HCT116 (cell line): ENCODE data around the gene MTURN. TPM values are rescaled to one million over a fixed set of nuclear protein-coding genes. Genes with fewer than 3 reads are reported as not detected.

Experiments
- ATAC-seq: fragments of 200-7000 bp; cut with Tn5 transposase; 2 replicates; pipeline ENCODE4 v1.9.1; 2020; ENCODE audit warnings: mild to moderate bottlenecking, moderate library complexity
- BruUV-seq: library from RNA; stranded (reverse); fragments of 400-500 nt; replicated peaks from 2 replicates; lab custom pipeline; 2021; lab: Mats Ljungman, UMichigan
- CTCF ChIA-PET: fragments of 300-600 bp; sonication (Branson Sonifier 250); formaldehyde crosslinking; loops from one replicate; lab custom pipeline; 2021; ENCODE audit warnings: antibody characterized with exemption; lab: Charles Lee
- POLR2A ChIA-PET: fragments of 300-600, 350-600 bp; sonication (Branson Sonifier 250); formaldehyde crosslinking; loops from one replicate; lab custom pipeline; 2021; ENCODE audit warnings: antibody characterized with exemption; lab: Charles Lee
- RAD21 ChIA-PET, 2 experiments: fragments of 300-600 bp; sonication (Branson Sonifier 250); formaldehyde crosslinking; loops; one replicate each; lab custom pipeline; 2023; ENCODE audit warnings: low total read pairs in 2 of 2; ENCODE audit not compliant: uncharacterized antibody in 2 of 2, unreplicated experiment in 2 of 2, low non-redundant PET in 1 of 2; lab: Charles Lee
- DNase-seq: peaks from one replicate; pipeline ENCODE4 v3.0.0-alpha.2; 2010; ENCODE audit warnings: low read depth, low spot score
- H2AFZ ChIP-seq: fragments of 200-600 bp; shearing (Covaris generic), sonication (generic); 2 replicates; pipeline ENCODE4 v1.6.1; 2017; ENCODE audit warnings: low read depth, mixed run types, mixed read lengths, antibody characterized with exemption, low read length; ENCODE audit not compliant: poor library complexity, severe bottlenecking
- H3K27ac ChIP-seq: 2 replicates; pipeline ENCODE4 v1.5.1; 2012; ENCODE audit warnings: low read depth, low read length
- H3K27me3 ChIP-seq: fragments of 200-600 bp; sonication (generic); 2 replicates; pipeline ENCODE4 v1.6.1; 2016; ENCODE audit warnings: mixed run types, low read length, mixed read lengths; ENCODE audit not compliant: insufficient read depth
- H3K36me3 ChIP-seq, 2 experiments: fragments of 200-500 bp in 1 of 2; fragments of 200-600 bp in 1 of 2; sonication (Bioruptor generic) in 1 of 2; sonication (generic) in 1 of 2; 2 replicates each; pipeline versions ENCODE4 v1.5.1 to v1.6.1; 2014 to 2016; ENCODE audit warnings: low read length in 2 of 2, inconsistent platforms in 1 of 2, mixed read lengths in 1 of 2, mixed run types in 1 of 2; ENCODE audit not compliant: insufficient read depth in 2 of 2, control insufficient read depth in 1 of 2
- H3K4me1 ChIP-seq, 2 experiments: fragments of 200-600 bp in 1 of 2; sonication (generic) in 1 of 2; 2 replicates each; pipeline versions ENCODE4 v1.5.1 to v1.6.1; 2012 to 2017; ENCODE audit warnings: low read length in 2 of 2, inconsistent platforms in 1 of 2, mild to moderate bottlenecking in 1 of 2, mixed read lengths in 1 of 2, mixed run types in 1 of 2, moderate library complexity in 1 of 2; ENCODE audit not compliant: insufficient read depth in 2 of 2, control insufficient read depth in 1 of 2
- H3K4me2 ChIP-seq: fragments of 200-600 bp; sonication (generic); 2 replicates; pipeline ENCODE4 v1.6.1; 2017; ENCODE audit warnings: mixed run types, low read length, mixed read lengths
- H3K4me3 ChIP-seq, 2 experiments: fragments of 200-600 bp in 1 of 2; sonication (generic) in 1 of 2; replicated peaks in 1 of 2; 2 replicates each; pipeline ENCODE4 v1.5.1; 2011 to 2016; ENCODE audit warnings: low read length in 2 of 2, control low read depth in 1 of 2, low read depth in 1 of 2, mild to moderate bottlenecking in 1 of 2, mixed read lengths in 1 of 2, mixed run types in 1 of 2
- H3K79me2 ChIP-seq: fragments of 200-600 bp; sonication (generic); 2 replicates; pipeline ENCODE4 v1.6.1; 2017; ENCODE audit warnings: mild to moderate bottlenecking, mixed run types, low read length, moderate library complexity, mixed read lengths; ENCODE audit not compliant: insufficient read depth
- H3K9ac ChIP-seq: fragments of 200-600 bp; sonication (generic); 2 replicates; pipeline ENCODE4 v1.6.1; 2016; ENCODE audit warnings: low read length, mixed read lengths
- H3K9me2 ChIP-seq: fragments of 200-600 bp; sonication (generic), shearing (Covaris generic); 2 replicates; pipeline ENCODE4 v1.6.1; 2017; ENCODE audit warnings: mixed run types, mild to moderate bottlenecking, moderate library complexity; ENCODE audit not compliant: insufficient read depth
- H3K9me3 ChIP-seq, 2 experiments: fragments of 200-500 bp in 1 of 2; fragments of 200-600 bp in 1 of 2; sonication (Bioruptor generic) in 1 of 2; sonication (generic) in 1 of 2; 2 replicates each; pipeline ENCODE4 v1.6.1; 2014 to 2017; ENCODE audit warnings: low read length in 2 of 2, mixed read lengths in 2 of 2, inconsistent platforms in 1 of 2, low read depth in 1 of 2, mild to moderate bottlenecking in 1 of 2, mixed run types in 1 of 2, moderate library complexity in 1 of 2; ENCODE audit not compliant: control insufficient read depth in 1 of 2, insufficient read depth in 1 of 2
- H4K20me1 ChIP-seq: fragments of 200-600 bp; sonication (generic), shearing (Covaris generic); 2 replicates; pipeline ENCODE4 v1.6.1; 2017; ENCODE audit warnings: mixed run types, mild to moderate bottlenecking, moderate library complexity; ENCODE audit not compliant: insufficient read depth
- CBX3 ChIP-seq: IDR thresholded peaks from 2 replicates; pipeline ENCODE4 v1.6.1; 2012; ENCODE audit warnings: low read depth
- CTCF ChIP-seq, 3 experiments: fragments of 200-600 bp in 1 of 3; sonication (generic) in 1 of 3; IDR thresholded peaks in 2 of 3; conservative IDR thresholded peaks in 1 of 3; 2 replicates each; pipeline ENCODE4 v1.5.1; 2012 to 2017; ENCODE audit warnings: low read depth in 2 of 3, low read length in 2 of 3, antibody characterized with exemption in 1 of 3, borderline replicate concordance in 1 of 3, control low read depth in 1 of 3, mild to moderate bottlenecking in 1 of 3, mixed read lengths in 1 of 3, mixed run types in 1 of 3, moderate library complexity in 1 of 3; ENCODE audit not compliant: insufficient read depth in 1 of 3
- EGR1 ChIP-seq: IDR thresholded peaks from 2 replicates; pipeline ENCODE4 v1.6.1; 2012; ENCODE audit warnings: low read depth
- ELF1 ChIP-seq: IDR thresholded peaks from 2 replicates; pipeline ENCODE4 v1.6.1; 2012; ENCODE audit warnings: low read depth, borderline replicate concordance
- EZH2phosphoT487 ChIP-seq: fragments of 200-600 bp; IDR thresholded peaks from 2 replicates; pipeline ENCODE4 v1.6.1; 2018; ENCODE audit warnings: antibody characterized with exemption, borderline replicate concordance
- REST ChIP-seq: IDR thresholded peaks from 2 replicates; pipeline ENCODE4 v1.6.1; 2012; ENCODE audit warnings: low read depth
- SIN3A ChIP-seq: IDR thresholded peaks from 2 replicates; pipeline ENCODE4 v1.6.1; 2012; ENCODE audit warnings: low read depth
- YY1 ChIP-seq: IDR thresholded peaks from 2 replicates; pipeline ENCODE4 v1.6.1; 2011; ENCODE audit warnings: low read length, low read depth, moderate library complexity, mild to moderate bottlenecking; ENCODE audit not compliant: insufficient replicate concordance; ENCODE audit errors: extremely low read depth
- ZBTB33 ChIP-seq: IDR thresholded peaks from 2 replicates; pipeline ENCODE4 v1.6.1; 2011; ENCODE audit warnings: mild to moderate bottlenecking, low read length, moderate library complexity; ENCODE audit not compliant: insufficient replicate concordance; ENCODE audit errors: extremely low read depth
- intact Hi-C: fragments of 100-400 bp; cut with micrococcal nuclease; formaldehyde crosslinking; loops from 2 replicates; pipeline ENCODE4 v1.10.0; 2022
- total RNA-seq: library from RNA; stranded (reverse); gene quantifications from one replicate; pipeline ENCODE4 v1.2.1, GENCODE V29; 2021; ENCODE audit not compliant: unreplicated experiment

MTURN gene
- total RNA-seq, 1 experiment from 2014 or later, result 7.5 TPM

- DNase-seq, result no peak
- CTCF ChIA-PET, result no interaction called here
- H3K9ac ChIP-seq, result no peak overlapping the region
- H4K20me1 ChIP-seq, result no peaks in the 10 kb centered on the region
- no peaks in the 10 kb centered on the region for H3K27me3 ChIP-seq
- H3K36me3 ChIP-seq, result no peaks in the 10 kb centered on the region
- no peaks in the 10 kb centered on the region for H3K9me2 ChIP-seq
- no peak for TF ChIP-seq EZH2phosphoT487
- TF ChIP-seq CTCF (IDR thresholded peaks at IDR 0.05 in 2 of 3, conservative IDR thresholded peaks at IDR 0.05 in 1 of 3; ENCODE audit: borderline replicate concordance in 1 of 3, insufficient read depth in 1 of 3, low read depth in 2 of 3, low read length in 2 of 3), result no peak
- no peak for TF ChIP-seq ELF1
- no peak for TF ChIP-seq ZBTB33
- TF ChIP-seq YY1, result no peak
- no peak for TF ChIP-seq REST
- no peak for TF ChIP-seq SIN3A
- no peak for TF ChIP-seq CBX3
- TF ChIP-seq EGR1, result no peak
- no peak overlapping the region for H3K4me2 ChIP-seq
- H3K9me3 ChIP-seq, result no peaks in the 10 kb centered on the region
- intact Hi-C loops, result loop anchor here (5.0 kb wide), 1 partner anchor 225 kb away; no protein-coding TSS in a partner anchor
- no peak for ATAC-seq
- no peaks in the 10 kb centered on the region for H3K79me2 ChIP-seq
- no TSS peak for BruUV-seq
- H3K4me1 ChIP-seq, result peaks cover 0 to 4% of the 10 kb centered on the region in 2 experiments; a peak in 1 of 4 replicates
- POLR2A ChIA-PET, result no interaction called here
- H2AFZ ChIP-seq, result no peak overlapping the region
- RAD21 ChIA-PET, result no interaction called here
- no peak overlapping the region for H3K4me3 ChIP-seq
- no peak overlapping the region for H3K27ac ChIP-seq
Observed at GRCh38 chr7:30171766-30172447, 37.1 kb downstream of the MTURN start.
